ENCODE results near the gene NARF.

NARF gene

GRCh38 chr17:82433560-82434215 is 24.9 kb upstream of the NARF start:
- no peak for DNase-seq (ENCODE audit: low read depth)

- DNase-seq (ENCODE audit: low read depth), result no peak
These were observed 24.4 kb upstream of the NARF start for GRCh38 chr17:82434216-82434565.

- DNase-seq (ENCODE audit: low read depth), result no peak
These were observed 23.4 kb upstream of the NARF start for GRCh38 chr17:82435103-82435502.

- no peak for DNase-seq (ENCODE audit: low read depth)
These were observed 22.6 kb upstream of the NARF start for GRCh38 chr17:82435601-82436583.

GRCh38 chr17:82436601-82437324 is 21.8 kb upstream of the NARF start:
- DNase-seq (ENCODE audit: low read depth), result no peak

GRCh38 chr17:82437325-82437668 is 21.2 kb upstream of the NARF start:
- no peak for DNase-seq (ENCODE audit: low read depth)

GRCh38 chr17:82438401-82439193 is 19.9 kb upstream of the NARF start:
- no peak for DNase-seq (ENCODE audit: low read depth)

GRCh38 chr17:82439194-82439828 is 19.2 kb upstream of the NARF start:
- no peak for DNase-seq (ENCODE audit: low read depth)

- DNase-seq (ENCODE audit: low read depth), result no peak
These were observed 18.6 kb upstream of the NARF start for GRCh38 chr17:82439829-82440365.

GRCh38 chr17:82440469-82440981 is 18.0 kb upstream of the NARF start:
- DNase-seq (ENCODE audit: low read depth), result no peak

- DNase-seq (ENCODE audit: low read depth), result no peak
These were observed 17.4 kb upstream of the NARF start for GRCh38 chr17:82440991-82441627.

- no peak for DNase-seq (ENCODE audit: low read depth)
These were observed 16.7 kb upstream of the NARF start for GRCh38 chr17:82441691-82442487.

- DNase-seq (ENCODE audit: low read depth), result no peak
These were observed 15.7 kb upstream of the NARF start for GRCh38 chr17:82442643-82443464.

- DNase-seq (ENCODE audit: low read depth), result no peak
These were observed 14.9 kb upstream of the NARF start for GRCh38 chr17:82443465-82444283.

GRCh38 chr17:82444284-82444893 is 14.2 kb upstream of the NARF start:
- DNase-seq (ENCODE audit: low read depth), result no peak

- no peak for DNase-seq (ENCODE audit: low read depth)
These were observed 13.5 kb upstream of the NARF start for GRCh38 chr17:82444941-82445521.

GRCh38 chr17:82445542-82445941 is 13.0 kb upstream of the NARF start:
- DNase-seq (ENCODE audit: low read depth), result no peak
